Adipocyte (in vitro differentiated cells): Measurements from ENCODE around the gene TRMT6.
A peak's percentile ranks its signal among the peaks of the same experiment; 100 is the strongest.

Experiments used
- DNase-seq: peaks from one replicate; pipeline ENCODE4 v3.0.0-alpha.2; 2015; ENCODE audit warnings: low read depth
- H3K27me3 ChIP-seq: replicated peaks from 2 replicates; pipeline ENCODE4 v1.7.0; 2013; ENCODE audit warnings: mild to moderate bottlenecking, low read length, moderate library complexity; ENCODE audit not compliant: control insufficient read depth, insufficient read depth
- H3K36me3 ChIP-seq: 2 replicates; pipeline ENCODE4 v1.7.0; 2013; ENCODE audit warnings: low read length, mild to moderate bottlenecking, moderate library complexity; ENCODE audit not compliant: control insufficient read depth, insufficient read depth, severe bottlenecking
- H3K4me1 ChIP-seq: 2 replicates; pipeline ENCODE4 v1.7.0; 2013; ENCODE audit warnings: mild to moderate bottlenecking, low read length, moderate library complexity; ENCODE audit not compliant: control insufficient read depth, insufficient read depth
- H3K4me3 ChIP-seq: 2 replicates; pipeline ENCODE4 v1.7.0; 2013; ENCODE audit warnings: mild to moderate bottlenecking, low read length, moderate library complexity
- H3K9ac ChIP-seq: 2 replicates; pipeline ENCODE4 v1.7.0; 2013; ENCODE audit warnings: mild to moderate bottlenecking, low read length, moderate library complexity
- H3K9me3 ChIP-seq: 2 replicates; pipeline ENCODE4 v1.7.0; 2013; ENCODE audit warnings: mild to moderate bottlenecking, low read length, moderate library complexity; ENCODE audit not compliant: control insufficient read depth

TRMT6 gene

DNA sequence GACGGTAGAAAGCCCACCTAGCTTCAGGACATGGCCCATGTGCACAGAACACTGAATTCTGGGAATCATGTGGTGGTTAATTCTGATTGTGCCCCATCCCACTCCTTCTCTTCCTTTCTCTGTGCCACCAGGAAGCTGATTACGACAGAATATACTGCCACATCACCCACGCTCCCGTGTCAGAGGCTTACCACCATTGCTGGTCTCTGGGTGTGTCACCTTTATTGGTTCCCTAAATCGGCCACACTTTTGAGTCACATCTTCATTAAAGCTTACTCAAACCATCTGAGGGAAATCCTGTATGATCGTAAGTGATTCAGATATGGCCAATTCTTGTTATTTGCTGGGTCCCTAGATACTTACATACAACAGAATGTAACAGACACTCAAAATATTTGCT is 3.1 kb downstream of the TRMT6 start:
- peaks cover 18% of the 10 kb centered on the region for H3K4me1 ChIP-seq
- H3K9ac ChIP-seq: no peak overlapping the region
- no peaks in the 10 kb centered on the region for H3K9me3 ChIP-seq
- H3K27me3 ChIP-seq: no peaks in the 10 kb centered on the region
- no peak for DNase-seq
- H3K4me3 ChIP-seq: no peak overlapping the region
- peaks cover 38% of the 10 kb centered on the region for H3K36me3 ChIP-seq

DNA sequence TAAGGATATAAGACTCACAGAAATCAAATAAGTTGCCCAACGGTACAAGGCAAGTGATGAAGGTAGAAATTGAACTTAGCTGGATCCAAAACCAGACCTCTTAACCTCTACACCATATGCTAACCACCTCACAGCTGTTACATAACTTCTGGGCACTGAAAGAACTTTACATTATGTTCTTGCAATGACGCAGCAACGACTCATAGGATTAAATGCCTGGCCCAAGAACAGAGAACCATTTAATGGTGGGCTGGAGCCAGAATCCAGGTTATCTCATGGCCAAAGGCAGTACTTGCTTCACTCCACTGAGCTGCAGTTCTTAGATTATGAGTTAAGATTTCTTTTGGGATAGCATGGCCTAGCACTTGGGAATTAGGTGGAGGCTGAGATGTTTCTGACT is 4.4 kb downstream of the TRMT6 start:
- H3K9me3 ChIP-seq: no peaks in the 10 kb centered on the region
- H3K36me3 ChIP-seq: peaks cover 51% of the 10 kb centered on the region
- no peak overlapping the region for H3K9ac ChIP-seq
- peaks cover 9% of the 10 kb centered on the region for H3K4me1 ChIP-seq
- H3K4me3 ChIP-seq: no peak overlapping the region
- H3K27me3 ChIP-seq: no peaks in the 10 kb centered on the region
- DNase-seq: peak; percentile 24

- DNase-seq: no peak
- Histone ChIP-seq H3K9me3 (no peaks in the 10 kb centered on the region), H3K4me1 (no peaks in the 10 kb centered on the region), H3K4me3 (no peak overlapping the region), H3K27me3 (no peaks in the 10 kb centered on the region), H3K36me3 (peaks cover 55% of the 10 kb centered on the region), H3K9ac (no peak overlapping the region)
Measured at GRCh38 chr20:5938456-5939029, 11.8 kb downstream of the TRMT6 start.

- H3K4me3 ChIP-seq: no peak overlapping the region
- peaks cover 32% of the 10 kb centered on the region for H3K36me3 ChIP-seq
- H3K27me3 ChIP-seq: no peaks in the 10 kb centered on the region
- no peaks in the 10 kb centered on the region for H3K4me1 ChIP-seq
- DNase-seq: no peak
- no peak overlapping the region for H3K9ac ChIP-seq
- no peaks in the 10 kb centered on the region for H3K9me3 ChIP-seq
Measured at GRCh38 chr20:5936238-5936637, 14.1 kb downstream of the TRMT6 start.

DNA sequence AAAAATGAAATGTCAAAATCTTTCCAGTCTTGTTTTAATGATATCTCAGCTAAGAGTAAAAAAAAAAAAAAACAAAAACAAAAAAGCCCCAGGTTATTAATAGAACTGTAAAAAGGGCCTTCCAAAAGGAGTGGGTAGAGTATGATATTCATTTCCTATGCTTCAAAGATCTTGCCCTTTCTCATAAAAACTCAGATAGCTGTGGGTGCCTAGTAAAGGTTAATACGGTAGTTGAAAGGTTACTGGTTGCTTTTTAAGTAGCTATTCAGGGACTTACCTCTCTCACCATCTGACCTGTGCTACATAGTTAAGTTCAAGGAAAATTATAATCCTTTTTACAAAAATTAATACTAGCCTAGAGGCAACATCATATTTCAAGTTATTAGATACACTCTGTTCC is 14.9 kb downstream of the TRMT6 start:
- Histone ChIP-seq H3K4me3 (no peak overlapping the region), H3K9me3 (no peaks in the 10 kb centered on the region), H3K36me3 (peaks cover 24% of the 10 kb centered on the region), H3K27me3 (no peaks in the 10 kb centered on the region), H3K4me1 (no peaks in the 10 kb centered on the region), H3K9ac (no peak overlapping the region)
- DNase-seq: no peak

- DNase-seq: peak; percentile 7
- peaks cover 8% of the 10 kb centered on the region for H3K27me3 ChIP-seq
Measured at GRCh38 chr20:5933802-5934436, 16.4 kb downstream of the TRMT6 start.

GRCh38 chr20:5932796-5933195 is 17.5 kb downstream of the TRMT6 start:
- Histone ChIP-seq H3K27me3 (peaks cover 9% of the 10 kb centered on the region), H3K4me3 (no peak overlapping the region), H3K9ac (no peak overlapping the region), H3K36me3 (peaks cover 6% of the 10 kb centered on the region), H3K9me3 (no peaks in the 10 kb centered on the region), H3K4me1 (no peaks in the 10 kb centered on the region)
- DNase-seq: no peak

More at GRCh38 chr20:5933802-5934436, 16.4 kb downstream of the TRMT6 start:
- Histone ChIP-seq H3K9ac (no peak overlapping the region), H3K9me3 (no peaks in the 10 kb centered on the region), H3K4me3 (no peak overlapping the region), H3K36me3 (peaks cover 13% of the 10 kb centered on the region), H3K4me1 (no peaks in the 10 kb centered on the region)

GRCh38 chr20:5931411-5931810 is 18.9 kb downstream of the TRMT6 start:
- peaks cover 15% of the 10 kb centered on the region for H3K27me3 ChIP-seq
- no peaks in the 10 kb centered on the region for H3K9me3 ChIP-seq
- no peaks in the 10 kb centered on the region for H3K4me1 ChIP-seq
- H3K36me3 ChIP-seq: no peaks in the 10 kb centered on the region
- H3K4me3 ChIP-seq: no peak overlapping the region
- H3K9ac ChIP-seq: no peak overlapping the region
- DNase-seq: no peak

GRCh38 chr20:5928836-5929715 is 21.3 kb downstream of the TRMT6 start:
- no peak overlapping the region for H3K4me3 ChIP-seq
- no peak for DNase-seq
- H3K9ac ChIP-seq: no peak overlapping the region
- no peaks in the 10 kb centered on the region for H3K9me3 ChIP-seq
- no peaks in the 10 kb centered on the region for H3K4me1 ChIP-seq
- peaks cover 32% of the 10 kb centered on the region for H3K27me3 ChIP-seq
- H3K36me3 ChIP-seq: no peaks in the 10 kb centered on the region

- no peak overlapping the region for H3K4me3 ChIP-seq
- H3K9me3 ChIP-seq: no peaks in the 10 kb centered on the region
Measured at GRCh38 chr20:5927749-5928462, 22.4 kb downstream of the TRMT6 start.

DNA sequence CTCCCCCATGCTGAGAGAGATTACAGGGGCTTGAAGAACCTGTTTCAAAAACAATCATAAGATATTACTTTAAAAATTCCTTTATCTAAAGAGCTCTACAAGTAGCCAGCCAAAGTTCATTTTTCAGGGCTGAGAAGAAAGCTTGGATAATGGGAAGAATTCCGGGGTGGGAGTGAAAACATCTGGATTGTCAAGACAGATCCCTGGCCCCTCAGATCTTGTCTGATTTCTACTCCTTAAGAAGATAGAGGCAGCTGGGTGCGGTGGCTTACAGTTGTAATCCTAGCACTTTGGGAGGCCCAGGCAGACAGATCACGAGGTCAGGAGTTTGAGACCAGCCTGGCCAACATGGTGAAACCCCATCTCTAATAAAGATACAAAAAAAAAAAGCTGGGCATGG is 24.8 kb downstream of the TRMT6 start:
- Histone ChIP-seq H3K9ac (no peak overlapping the region), H3K4me3 (no peak overlapping the region), H3K9me3 (no peaks in the 10 kb centered on the region), H3K4me1 (no peaks in the 10 kb centered on the region), H3K27me3 (peaks cover 42% of the 10 kb centered on the region), H3K36me3 (no peaks in the 10 kb centered on the region)
- no peak for DNase-seq

More at GRCh38 chr20:5927749-5928462, 22.4 kb downstream of the TRMT6 start:
- H3K36me3 ChIP-seq: no peaks in the 10 kb centered on the region
- H3K9ac ChIP-seq: no peak overlapping the region
- DNase-seq: no peak
- no peaks in the 10 kb centered on the region for H3K4me1 ChIP-seq
- H3K27me3 ChIP-seq: peaks cover 40% of the 10 kb centered on the region
